ENCODE data around the gene EXOG.
"Not testable (repeated sequence)": the region's sequence is repeated elsewhere in the genome, so short reads cannot be mapped to it uniquely, and the experiment has no call there.

The EXOG gene

DNA sequence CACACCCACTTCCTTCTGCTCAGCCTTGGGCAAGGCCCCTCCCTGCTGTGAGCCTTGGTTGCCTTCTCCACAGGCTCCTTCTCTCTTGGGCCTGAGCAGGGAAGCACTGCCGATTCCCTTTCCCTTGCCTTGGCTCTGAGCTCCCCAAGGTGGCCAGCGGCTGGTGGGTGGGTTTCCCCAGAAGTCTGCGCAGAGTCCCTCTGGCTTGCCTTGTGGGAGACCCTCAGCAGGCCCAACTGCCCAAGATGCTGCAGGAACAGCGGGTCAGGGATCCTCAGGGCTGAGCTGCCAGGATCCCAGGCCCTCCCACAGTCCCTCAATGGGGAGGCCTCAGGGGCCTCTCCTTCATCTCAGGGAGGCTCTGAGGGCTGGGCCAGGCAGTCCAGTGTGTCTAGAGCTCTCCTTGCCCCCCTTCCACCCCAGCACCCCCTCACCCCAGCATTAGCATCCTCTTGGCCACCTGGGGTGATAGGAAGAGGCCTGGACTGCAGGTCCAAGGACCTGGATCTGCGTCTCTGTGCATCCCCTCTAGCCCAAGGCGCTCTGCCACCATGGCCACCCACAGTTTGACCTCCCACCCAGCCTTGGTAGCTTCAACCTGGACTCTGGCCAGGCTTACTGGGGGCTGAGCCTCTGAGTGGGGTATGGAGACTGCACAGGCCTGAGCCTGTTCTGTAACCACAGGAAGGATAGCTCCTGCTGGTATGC is 68.6 kb downstream of the EXOG start:
- no peak for DNase-seq (ENCODE audit: low spot score)

DNA sequence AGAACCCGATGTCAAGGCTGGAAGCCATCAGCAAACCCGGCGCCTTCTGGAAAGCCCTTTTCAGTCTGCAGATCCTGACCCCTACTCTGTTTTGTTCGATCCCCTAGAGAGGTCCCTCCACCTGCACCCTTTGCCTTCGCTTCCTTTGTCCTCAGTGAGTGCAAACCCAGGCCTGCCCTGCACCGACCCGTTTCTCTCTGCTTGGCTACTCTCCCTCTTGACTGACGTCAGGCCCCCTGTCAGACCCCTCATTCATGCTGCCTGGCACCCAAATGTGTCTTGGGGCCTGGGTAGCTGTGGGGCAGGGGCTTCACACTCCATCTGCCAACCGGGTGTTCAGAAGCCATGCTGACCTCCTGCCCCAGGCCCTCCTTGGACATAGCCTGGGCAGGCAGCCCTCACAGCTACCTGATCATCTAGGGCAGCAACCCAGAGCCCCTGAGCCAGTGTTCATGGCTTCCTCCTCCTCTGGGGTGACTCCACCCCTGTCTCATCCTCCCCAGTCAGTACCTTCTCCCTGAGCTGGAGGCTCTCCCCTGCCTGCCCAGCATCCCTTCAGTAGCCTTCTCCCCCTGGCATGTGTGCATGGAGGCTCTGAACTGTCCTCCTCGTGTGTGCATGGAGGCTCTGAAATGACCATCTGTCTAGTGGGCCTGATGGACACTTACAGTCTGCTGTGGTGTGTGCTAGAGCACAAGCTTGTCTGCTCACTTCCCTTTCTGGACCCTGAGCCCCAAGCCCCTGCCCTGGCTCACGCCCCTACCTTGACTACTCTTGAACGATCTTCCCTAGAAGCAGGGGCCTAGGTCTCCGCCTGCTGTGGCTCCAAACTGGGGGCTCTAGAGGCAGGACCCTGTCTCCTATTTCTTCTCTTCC is 69.4 kb downstream of the EXOG start:
- DNase-seq (ENCODE audit: low spot score), result no peak

- DNase-seq (ENCODE audit: low spot score), result no peak
Observed at GRCh38 chr3:38566215-38566528, 70.0 kb downstream of the EXOG start.

DNA sequence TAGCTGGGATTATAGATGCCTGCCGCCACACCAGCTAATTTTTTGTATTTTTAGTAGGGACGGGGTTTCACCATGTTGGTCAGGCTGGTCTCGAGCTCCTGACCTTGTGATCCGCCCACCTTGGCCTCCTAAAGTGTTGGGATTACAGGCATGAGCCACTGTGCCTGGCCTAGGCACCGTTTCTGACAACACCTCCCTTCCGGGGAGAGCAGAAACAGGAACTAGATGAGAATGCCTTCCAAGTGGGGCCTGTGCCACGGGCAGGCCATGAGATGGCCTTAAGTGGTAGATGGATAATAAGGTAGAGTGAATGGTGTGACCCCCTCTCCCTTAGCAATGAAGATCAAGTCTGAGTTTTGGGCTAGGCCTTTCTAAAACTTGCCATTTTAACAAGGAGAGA is 70.7 kb downstream of the EXOG start:
- not testable (repeated sequence) for DNase-seq (ENCODE audit: low spot score)

- DNase-seq (ENCODE audit: low spot score), result no peak
Observed at GRCh38 chr3:38567498-38567897, 71.4 kb downstream of the EXOG start.

DNA sequence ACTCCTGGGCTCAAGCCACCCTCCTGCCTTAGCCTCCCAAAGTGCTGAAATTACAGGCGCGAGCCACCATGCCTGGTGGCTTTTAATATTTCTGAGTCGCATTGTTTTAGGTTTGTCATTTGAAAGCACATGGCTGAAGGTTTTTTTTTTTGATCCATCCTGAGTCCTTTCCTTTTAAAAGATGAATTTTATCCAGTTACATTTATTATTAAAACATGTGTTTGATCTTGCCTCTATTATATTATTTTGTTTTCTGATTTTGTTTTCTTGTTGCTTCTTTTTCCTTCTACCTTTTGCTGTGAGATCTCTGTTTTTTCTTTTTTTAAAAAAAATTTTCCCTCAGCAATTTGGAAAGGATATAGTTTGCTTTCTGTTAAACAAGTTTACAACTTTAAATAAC is 77.0 kb downstream of the EXOG start:
- DNase-seq (ENCODE audit: low spot score), result no peak

- no peak for DNase-seq (ENCODE audit: low spot score)
Observed at GRCh38 chr3:38573556-38573955, 77.4 kb downstream of the EXOG start.

GRCh38 chr3:38574411-38575278 is 78.5 kb downstream of the EXOG start:
- DNase-seq (ENCODE audit: low spot score), result no peak

GRCh38 chr3:38575279-38575843 is 79.2 kb downstream of the EXOG start:
- DNase-seq (ENCODE audit: low spot score), result no peak

Measured in NAMALWA (cell line).